IgD-negative memory B cell (primary cell): ENCODE measurements around the gene IFT80. TPM values are rescaled to one million over a fixed set of nuclear protein-coding genes. Genes with fewer than 3 reads are reported as not detected.
"Not testable (repeated sequence)": the region's sequence is repeated elsewhere in the genome, so short reads cannot be mapped to it uniquely, and the experiment has no call there.

ENCODE experiments used
- H3K27ac Mint-ChIP-seq, 3 donors: one replicate each; pipeline ENCODE4 v1.8.0; 2020 to 2022; ENCODE audit warnings: mild to moderate bottlenecking in 3 of 3, mixed read lengths in 3 of 3, moderate library complexity in 1 of 3
- H3K27me3 Mint-ChIP-seq: one replicate; pipeline ENCODE4 v1.8.0; 2021; ENCODE audit warnings: mixed read lengths
- H3K36me3 Mint-ChIP-seq: one replicate; pipeline ENCODE4 v1.8.0; 2020; ENCODE audit warnings: mild to moderate bottlenecking, mixed read lengths
- H3K4me1 Mint-ChIP-seq, 3 donors: one replicate each; pipeline ENCODE4 v1.8.0; 2020 to 2022; ENCODE audit warnings: mixed read lengths in 3 of 3, mild to moderate bottlenecking in 1 of 3
- H3K4me3 Mint-ChIP-seq, 4 donors: one replicate each; pipeline ENCODE4 v1.8.0; 2020 to 2022; ENCODE audit warnings: mild to moderate bottlenecking in 4 of 4, mixed read lengths in 4 of 4, moderate library complexity in 3 of 4
- H3K9me3 Mint-ChIP-seq, 3 donors: one replicate each; pipeline ENCODE4 v1.8.0; 2020 to 2021; ENCODE audit warnings: mixed read lengths in 3 of 3, mild to moderate bottlenecking in 1 of 3
- polyA plus RNA-seq: library from polyadenylated mRNA; unstranded; fragments of 300-500 nt; fragmentation: Illumina TruSeq; gene quantifications from one replicate; pipeline ENCODE4 v1.2.3, GENCODE V29; 2021

The IFT80 gene
- polyA plus RNA-seq, 1 donor from 2014 or later: 3.8 TPM

DNA sequence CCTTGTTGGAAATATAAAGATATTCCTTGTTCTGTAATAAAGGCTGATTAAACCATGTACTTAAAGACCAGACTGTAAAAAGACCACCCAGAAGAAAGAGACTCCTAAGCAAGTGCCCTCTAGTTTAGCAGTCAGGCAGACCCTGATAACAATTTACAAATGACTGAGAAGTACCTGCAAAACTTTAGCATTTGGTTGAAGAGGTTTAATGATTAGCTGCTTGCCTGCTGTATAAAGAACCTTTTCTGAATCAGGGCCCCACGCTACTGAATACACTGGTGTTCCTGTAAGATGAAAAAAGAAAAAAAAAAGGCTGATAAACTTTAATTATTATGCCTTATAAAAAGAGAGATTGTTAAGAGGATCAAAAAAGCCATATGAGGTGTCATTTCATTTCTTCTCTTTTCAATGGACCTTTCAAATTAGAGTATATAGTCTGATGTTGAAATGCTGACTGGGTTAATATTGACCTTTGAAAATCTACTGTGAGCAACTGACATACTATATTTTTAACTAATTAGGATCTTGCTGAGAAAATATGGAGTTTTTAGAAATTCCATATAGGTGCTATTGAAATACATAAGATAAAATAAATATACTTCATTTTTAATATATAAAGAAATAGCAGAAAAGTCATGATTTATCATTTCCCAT, 33.0 kb downstream of the IFT80 start:
- peaks cover 8 to 10% (median 8%) of the 10 kb centered on the region in 3 donors for H3K4me1 Mint-ChIP-seq
- H3K4me3 Mint-ChIP-seq: no peak overlapping the region
- H3K36me3 Mint-ChIP-seq: peaks cover 12% of the 10 kb centered on the region
- H3K27me3 Mint-ChIP-seq: no peaks in the 10 kb centered on the region
- no peak overlapping the region for H3K27ac Mint-ChIP-seq
- H3K9me3 Mint-ChIP-seq: no peaks in the 10 kb centered on the region

DNA sequence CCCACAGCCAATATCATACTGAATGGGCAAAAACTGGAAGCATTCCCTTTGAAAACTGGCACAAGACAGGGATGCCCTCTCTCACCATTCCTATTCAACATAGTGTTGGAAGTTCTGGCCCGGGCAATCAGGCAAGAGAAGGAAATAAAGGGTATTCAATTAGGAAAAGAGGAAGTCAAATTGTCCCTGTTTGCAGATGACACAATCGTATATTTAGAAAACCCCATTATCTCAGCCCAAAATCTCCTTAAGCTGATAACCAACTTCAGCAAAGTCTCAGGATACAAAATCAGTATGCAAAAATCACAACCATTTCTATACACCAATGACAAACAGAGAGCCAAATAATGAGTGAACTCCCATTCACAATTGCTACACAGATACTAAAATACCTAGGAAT, 36.1 kb downstream of the IFT80 start:
- not testable (repeated sequence) for H3K4me3 Mint-ChIP-seq, H3K36me3 Mint-ChIP-seq, H3K9me3 Mint-ChIP-seq, H3K27me3 Mint-ChIP-seq, H3K4me1 Mint-ChIP-seq
- H3K27ac Mint-ChIP-seq: peak overlapping the region in 1 of 3 donors; percentile 6

GRCh38 chr3:160355826-160356225, 43.2 kb downstream of the IFT80 start:
- no peak overlapping the region for H3K27ac Mint-ChIP-seq
- H3K9me3 Mint-ChIP-seq: no peaks in the 10 kb centered on the region
- H3K27me3 Mint-ChIP-seq: no peaks in the 10 kb centered on the region
- H3K4me1 Mint-ChIP-seq: no peaks in the 10 kb centered on the region
- peaks cover 9% of the 10 kb centered on the region for H3K36me3 Mint-ChIP-seq
- H3K4me3 Mint-ChIP-seq: no peak overlapping the region

DNA sequence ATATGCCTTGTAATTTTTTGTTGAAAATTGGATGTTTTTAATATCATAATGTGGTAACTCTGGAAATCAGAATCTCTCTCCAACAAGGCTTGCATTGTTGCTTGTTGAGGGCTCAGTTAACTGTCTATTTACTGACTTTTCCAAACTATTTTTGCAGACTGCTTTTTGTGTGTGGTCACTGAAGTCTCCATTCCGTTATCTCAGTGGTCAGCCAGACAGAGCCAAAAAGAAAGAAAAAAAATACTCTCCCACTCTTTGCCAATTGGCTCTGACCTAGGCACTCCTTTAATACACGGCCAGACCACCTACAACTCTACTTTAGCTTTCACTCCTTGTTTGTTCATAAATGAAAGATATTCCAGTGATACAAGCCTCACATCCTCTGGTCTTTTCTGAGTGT, 52.5 kb downstream of the IFT80 start:
- Mint-ChIP-seq H3K9me3 (no peaks in the 10 kb centered on the region), H3K36me3 (peaks cover 12% of the 10 kb centered on the region), H3K27me3 (no peaks in the 10 kb centered on the region), H3K4me3 (no peak overlapping the region), H3K4me1 (no peaks in the 10 kb centered on the region), H3K27ac (no peak overlapping the region)

DNA sequence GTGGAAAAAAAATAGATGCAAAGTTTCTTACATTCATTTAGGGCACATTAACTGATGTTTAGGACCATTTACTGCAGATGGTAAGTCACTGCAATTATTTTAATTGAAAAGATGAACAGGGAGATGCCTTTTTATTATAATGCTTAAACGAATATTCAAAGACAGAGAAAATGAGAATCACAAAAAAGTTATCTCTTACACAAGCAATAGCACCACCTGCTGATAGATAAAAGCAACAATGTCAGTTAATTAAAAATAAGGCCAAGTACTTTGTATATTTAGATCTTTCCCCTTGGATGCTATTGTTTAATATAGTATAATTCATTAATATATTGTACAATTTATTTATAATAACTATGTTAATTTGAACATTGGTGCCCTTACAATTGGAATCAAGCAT, 55.9 kb downstream of the IFT80 start:
- Mint-ChIP-seq H3K27ac (no peak overlapping the region), H3K9me3 (peaks cover 0 to under 1% (median under 1%) of the 10 kb centered on the region in 3 donors), H3K27me3 (no peaks in the 10 kb centered on the region), H3K36me3 (peaks cover 14% of the 10 kb centered on the region), H3K4me3 (no peak overlapping the region), H3K4me1 (no peaks in the 10 kb centered on the region)

DNA sequence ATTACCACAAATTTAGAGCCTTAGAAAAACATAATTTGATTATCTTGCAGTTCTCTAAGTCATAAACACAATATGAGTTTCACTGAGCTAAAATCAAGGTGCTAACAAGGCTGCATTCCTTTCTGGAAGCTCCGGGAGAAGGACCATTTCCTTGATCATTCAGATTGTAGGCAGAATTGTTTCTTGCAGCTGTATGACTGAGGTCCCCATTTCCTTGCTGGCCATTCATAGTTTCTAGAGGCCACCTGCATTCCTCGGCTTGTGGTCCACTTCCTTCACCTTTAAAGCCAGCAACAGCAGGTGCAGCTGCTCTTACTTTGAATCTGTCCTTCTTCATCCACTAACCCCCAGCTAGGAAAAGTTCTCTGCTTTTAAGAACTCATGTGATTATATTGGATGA, 58.7 kb downstream of the IFT80 start:
- H3K9me3 Mint-ChIP-seq: peaks cover 0 to 7% (median 2%) of the 10 kb centered on the region in 3 donors
- no peaks in the 10 kb centered on the region for H3K27me3 Mint-ChIP-seq
- H3K36me3 Mint-ChIP-seq: peaks cover 13% of the 10 kb centered on the region
- no peaks in the 10 kb centered on the region for H3K4me1 Mint-ChIP-seq
- no peak overlapping the region for H3K27ac Mint-ChIP-seq
- H3K4me3 Mint-ChIP-seq: no peak overlapping the region

DNA sequence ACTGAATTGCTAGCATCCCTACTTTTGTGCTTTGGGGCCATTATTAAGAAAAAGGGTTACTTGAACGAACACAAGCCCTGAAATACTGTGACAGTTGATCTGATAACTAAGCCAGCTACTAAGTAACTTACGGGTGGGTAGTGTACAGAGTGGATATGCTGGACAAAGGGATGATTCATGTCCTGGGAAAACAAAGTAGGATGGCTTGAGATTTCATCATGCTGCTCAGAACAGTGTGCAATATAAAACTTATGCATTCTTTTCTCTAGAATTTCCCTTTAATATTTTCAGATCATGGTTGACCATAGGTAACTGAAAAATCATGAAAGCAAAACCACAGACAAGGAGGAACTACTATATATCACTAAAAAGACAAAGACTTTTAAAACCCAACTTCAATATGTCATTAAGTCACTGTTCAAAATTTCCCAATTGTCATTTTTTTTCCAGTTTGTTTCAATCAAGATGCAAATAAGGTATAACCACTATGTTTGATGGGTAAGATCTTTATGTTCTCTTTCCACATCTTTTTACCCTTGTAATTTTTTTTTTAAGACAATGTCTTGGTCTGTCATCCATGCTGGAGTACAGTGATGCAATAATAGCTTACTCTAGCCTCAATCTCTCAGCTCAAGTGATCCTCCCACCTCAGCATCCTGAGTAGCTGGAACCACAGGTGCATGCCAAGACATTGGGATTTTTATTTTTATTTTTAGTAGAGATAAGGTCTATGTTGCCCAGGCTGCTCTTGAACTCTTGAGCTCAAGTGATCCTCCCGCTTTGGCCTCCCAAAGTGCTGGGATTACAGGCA, 67.7 kb downstream of the IFT80 start:
- Mint-ChIP-seq H3K4me3 (no peak overlapping the region), H3K27me3 (no peaks in the 10 kb centered on the region), H3K36me3 (peaks cover 8% of the 10 kb centered on the region), H3K4me1 (peaks cover 0 to 1% (median 0%) of the 10 kb centered on the region in 3 donors), H3K9me3 (peaks cover 0 to 2% (median 0%) of the 10 kb centered on the region in 3 donors), H3K27ac (no peak overlapping the region)

- Mint-ChIP-seq H3K9me3 (peaks cover 0 to 2% (median 0%) of the 10 kb centered on the region in 3 donors), H3K27ac (no peak overlapping the region), H3K36me3 (peaks cover 7% of the 10 kb centered on the region), H3K27me3 (no peaks in the 10 kb centered on the region), H3K4me1 (peaks cover 0 to 1% (median 0%) of the 10 kb centered on the region in 3 donors), H3K4me3 (no peak overlapping the region)
Observed at GRCh38 chr3:160330690-160331089, 68.3 kb downstream of the IFT80 start.

DNA sequence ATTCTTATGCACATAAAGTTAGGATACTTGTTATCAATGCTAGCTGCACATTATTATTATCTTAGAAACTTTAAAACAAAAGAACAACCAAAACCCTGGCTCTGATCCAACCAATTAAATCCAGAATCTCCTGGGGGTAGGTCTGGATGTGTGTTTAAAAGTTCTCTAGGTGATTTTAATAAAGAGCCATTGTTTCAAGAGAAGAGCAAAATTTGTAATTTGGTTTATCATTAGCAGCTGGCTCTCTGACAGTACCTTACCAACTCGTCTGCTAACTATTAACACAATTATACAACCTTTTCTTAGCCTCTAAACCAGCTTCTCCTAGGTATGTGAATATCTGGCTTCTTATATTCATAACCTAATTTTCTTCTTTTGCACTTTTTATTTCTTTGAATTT, 68.9 kb downstream of the IFT80 start:
- H3K27ac Mint-ChIP-seq: no peak overlapping the region
- peaks cover 0 to 2% (median 0%) of the 10 kb centered on the region in 3 donors for H3K9me3 Mint-ChIP-seq
- H3K27me3 Mint-ChIP-seq: no peaks in the 10 kb centered on the region

GRCh38 chr3:160326286-160326685, 72.7 kb downstream of the IFT80 start:
- H3K9me3 Mint-ChIP-seq, H3K27ac Mint-ChIP-seq, H3K4me1 Mint-ChIP-seq, H3K27me3 Mint-ChIP-seq, H3K4me3 Mint-ChIP-seq, H3K36me3 Mint-ChIP-seq: not testable (repeated sequence)

More for the DNA sequence above, 68.9 kb downstream of the IFT80 start:
- H3K4me1 Mint-ChIP-seq: peaks cover 0 to 1% (median 0%) of the 10 kb centered on the region in 3 donors
- H3K36me3 Mint-ChIP-seq: peaks cover 6% of the 10 kb centered on the region
- H3K4me3 Mint-ChIP-seq: no peak overlapping the region

DNA sequence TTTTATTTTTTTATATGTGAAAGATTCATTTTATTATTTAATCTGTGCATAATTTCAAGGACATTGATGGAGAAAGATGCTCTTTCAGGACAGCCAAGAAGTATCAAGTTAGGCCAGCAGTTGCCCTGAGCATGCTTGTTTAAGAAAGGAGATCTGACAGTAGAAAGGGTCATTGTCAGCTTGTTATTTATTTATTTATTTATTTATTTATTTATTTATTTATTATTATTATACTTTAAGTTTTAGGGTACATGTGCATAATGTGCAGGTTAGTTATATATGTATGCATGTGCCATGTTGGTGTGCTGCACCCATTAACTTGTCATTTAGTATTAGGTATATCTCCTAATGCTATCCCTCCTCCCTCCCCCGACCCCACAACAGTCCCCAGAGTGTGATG, 77.2 kb downstream of the IFT80 start:
- H3K27ac Mint-ChIP-seq, H3K4me1 Mint-ChIP-seq, H3K4me3 Mint-ChIP-seq, H3K9me3 Mint-ChIP-seq, H3K36me3 Mint-ChIP-seq, H3K27me3 Mint-ChIP-seq: not testable (repeated sequence)

- Mint-ChIP-seq H3K9me3 (no peaks in the 10 kb centered on the region), H3K36me3 (peaks cover 4% of the 10 kb centered on the region), H3K4me1 (no peaks in the 10 kb centered on the region), H3K27me3 (no peaks in the 10 kb centered on the region), H3K27ac (no peak overlapping the region), H3K4me3 (no peak overlapping the region)
Observed at GRCh38 chr3:160319322-160319721, 79.7 kb downstream of the IFT80 start.

GRCh38 chr3:160314995-160315394, 84.0 kb downstream of the IFT80 start:
- Mint-ChIP-seq H3K27me3 (no peaks in the 10 kb centered on the region), H3K36me3 (peaks cover 10% of the 10 kb centered on the region), H3K27ac (no peak overlapping the region), H3K9me3 (no peaks in the 10 kb centered on the region), H3K4me3 (no peak overlapping the region), H3K4me1 (no peaks in the 10 kb centered on the region)

DNA sequence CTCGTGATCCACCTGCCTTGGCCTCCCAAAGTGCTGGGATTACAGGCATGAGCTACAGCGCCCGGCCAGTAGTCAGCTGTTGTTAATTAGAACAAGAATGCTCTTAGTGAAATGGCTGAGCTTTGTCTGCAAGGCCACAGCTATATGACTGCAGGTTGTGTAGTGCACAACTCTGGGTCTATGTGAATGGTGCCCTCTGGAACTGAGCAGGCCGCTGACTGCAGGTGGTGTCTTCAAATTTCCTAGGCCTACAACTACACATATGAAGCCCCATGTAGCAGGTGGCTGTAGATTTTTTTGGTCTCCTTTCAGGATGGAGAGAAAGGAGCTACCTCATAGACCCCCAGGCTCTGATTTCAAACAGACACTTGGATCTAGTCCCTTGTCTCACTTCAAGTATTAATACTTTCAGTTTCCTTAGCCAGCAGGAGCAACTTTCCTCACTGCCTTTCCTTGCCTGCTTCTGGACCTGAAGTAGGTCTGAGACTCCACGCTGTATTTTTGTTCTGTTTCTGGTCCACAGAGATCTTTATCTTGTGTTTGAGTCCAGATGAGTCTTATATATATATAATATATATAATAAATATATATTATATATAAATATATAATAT, 86.9 kb downstream of the IFT80 start:
- Mint-ChIP-seq H3K36me3 (peaks cover 17% of the 10 kb centered on the region), H3K27me3 (no peaks in the 10 kb centered on the region), H3K9me3 (peaks cover 0 to 4% (median 0%) of the 10 kb centered on the region in 3 donors), H3K4me1 (no peaks in the 10 kb centered on the region), H3K4me3 (no peak overlapping the region), H3K27ac (no peak overlapping the region)

- Mint-ChIP-seq H3K27me3 (no peaks in the 10 kb centered on the region), H3K36me3 (peaks cover 14% of the 10 kb centered on the region), H3K27ac (no peak overlapping the region), H3K9me3 (no peaks in the 10 kb centered on the region), H3K4me3 (no peak overlapping the region), H3K4me1 (no peaks in the 10 kb centered on the region)
Observed at GRCh38 chr3:160302806-160303205, 96.2 kb downstream of the IFT80 start.
